Measurements from ENCODE around the gene ANGPTL8. TPM values are rescaled to one million over a fixed set of nuclear protein-coding genes. Genes with fewer than 3 reads are reported as not detected.

The ANGPTL8 gene, protein sequence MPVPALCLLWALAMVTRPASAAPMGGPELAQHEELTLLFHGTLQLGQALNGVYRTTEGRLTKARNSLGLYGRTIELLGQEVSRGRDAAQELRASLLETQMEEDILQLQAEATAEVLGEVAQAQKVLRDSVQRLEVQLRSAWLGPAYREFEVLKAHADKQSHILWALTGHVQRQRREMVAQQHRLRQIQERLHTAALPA
- not detected in 2 replicates for total RNA-seq

DNA sequence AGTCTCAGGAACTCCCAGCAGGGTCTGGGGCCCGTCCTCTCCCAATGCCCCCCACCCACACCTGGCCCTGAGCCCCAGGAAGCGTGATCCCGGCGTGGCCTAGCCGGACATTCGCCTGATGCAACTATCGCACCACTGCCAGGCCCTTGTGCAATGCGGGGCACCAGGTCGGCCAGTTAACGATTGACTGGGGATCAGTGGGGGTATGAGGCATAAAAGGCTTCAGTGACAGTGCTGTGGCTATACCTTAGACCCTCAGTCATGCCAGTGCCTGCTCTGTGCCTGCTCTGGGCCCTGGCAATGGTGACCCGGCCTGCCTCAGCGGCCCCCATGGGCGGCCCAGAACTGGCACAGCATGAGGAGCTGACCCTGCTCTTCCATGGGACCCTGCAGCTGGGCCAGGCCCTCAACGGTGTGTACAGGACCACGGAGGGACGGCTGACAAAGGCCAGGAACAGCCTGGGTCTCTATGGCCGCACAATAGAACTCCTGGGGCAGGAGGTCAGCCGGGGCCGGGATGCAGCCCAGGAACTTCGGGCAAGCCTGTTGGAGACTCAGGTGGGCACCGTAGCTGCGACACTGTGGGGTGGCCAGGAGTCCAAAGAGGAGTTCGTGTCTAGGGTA is at the start of gene ANGPTL8:
ANGPTL8 (plus strand) TSS at position 243 of the 624 bp plus-strand sequence; CDS start at position 262, 19 bp downstream.

DNA sequence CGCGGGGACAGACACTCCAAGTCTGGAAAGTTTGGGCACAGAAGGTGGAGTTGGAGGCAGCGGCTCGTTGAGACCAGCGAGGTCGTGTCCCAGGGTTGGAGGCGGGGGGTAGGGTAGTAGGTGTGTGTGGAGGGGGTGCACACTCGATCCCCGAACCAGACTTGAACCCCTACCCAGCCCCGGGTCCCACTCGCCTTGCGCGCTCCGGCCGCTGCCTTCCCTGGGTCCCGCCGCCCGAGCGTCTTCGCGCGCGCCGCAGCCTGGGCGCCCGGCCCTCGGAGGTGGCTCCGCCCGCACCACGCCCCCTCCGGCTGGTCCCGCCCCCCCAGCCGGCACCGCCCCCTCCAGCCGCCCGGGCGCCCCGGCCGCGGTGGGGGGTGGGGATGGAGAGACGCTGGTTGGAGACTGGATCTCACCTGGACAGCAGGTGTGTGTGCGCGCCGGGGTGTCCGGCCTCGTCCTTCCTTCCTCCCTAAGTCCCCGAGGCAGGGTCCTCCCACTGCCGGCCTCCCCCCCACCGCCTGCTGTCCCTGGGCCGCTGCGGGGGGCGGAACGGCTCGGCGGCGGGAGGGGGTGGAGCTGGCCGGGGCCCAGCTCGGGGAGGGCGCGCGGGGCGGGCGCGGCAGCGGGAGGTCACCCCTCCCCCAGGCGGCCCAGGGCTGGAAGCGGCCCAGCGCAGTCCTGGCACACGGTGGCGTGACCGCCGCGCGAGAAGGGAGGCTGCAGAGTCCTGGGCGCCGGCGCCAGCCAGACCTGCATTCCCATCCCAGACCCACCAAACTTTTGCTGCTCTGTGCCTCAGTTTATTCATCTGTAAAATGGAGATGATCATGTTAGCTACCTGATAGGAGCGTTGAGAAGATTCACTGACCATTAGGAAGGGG is 41.9 kb upstream of the ANGPTL8 start, which contains the start of gene KANK2:
KANK2 (minus strand) TSS at position 255 of the 884 bp plus-strand sequence. CDS start 3,034 bp downstream, outside the sequence.

DNA sequence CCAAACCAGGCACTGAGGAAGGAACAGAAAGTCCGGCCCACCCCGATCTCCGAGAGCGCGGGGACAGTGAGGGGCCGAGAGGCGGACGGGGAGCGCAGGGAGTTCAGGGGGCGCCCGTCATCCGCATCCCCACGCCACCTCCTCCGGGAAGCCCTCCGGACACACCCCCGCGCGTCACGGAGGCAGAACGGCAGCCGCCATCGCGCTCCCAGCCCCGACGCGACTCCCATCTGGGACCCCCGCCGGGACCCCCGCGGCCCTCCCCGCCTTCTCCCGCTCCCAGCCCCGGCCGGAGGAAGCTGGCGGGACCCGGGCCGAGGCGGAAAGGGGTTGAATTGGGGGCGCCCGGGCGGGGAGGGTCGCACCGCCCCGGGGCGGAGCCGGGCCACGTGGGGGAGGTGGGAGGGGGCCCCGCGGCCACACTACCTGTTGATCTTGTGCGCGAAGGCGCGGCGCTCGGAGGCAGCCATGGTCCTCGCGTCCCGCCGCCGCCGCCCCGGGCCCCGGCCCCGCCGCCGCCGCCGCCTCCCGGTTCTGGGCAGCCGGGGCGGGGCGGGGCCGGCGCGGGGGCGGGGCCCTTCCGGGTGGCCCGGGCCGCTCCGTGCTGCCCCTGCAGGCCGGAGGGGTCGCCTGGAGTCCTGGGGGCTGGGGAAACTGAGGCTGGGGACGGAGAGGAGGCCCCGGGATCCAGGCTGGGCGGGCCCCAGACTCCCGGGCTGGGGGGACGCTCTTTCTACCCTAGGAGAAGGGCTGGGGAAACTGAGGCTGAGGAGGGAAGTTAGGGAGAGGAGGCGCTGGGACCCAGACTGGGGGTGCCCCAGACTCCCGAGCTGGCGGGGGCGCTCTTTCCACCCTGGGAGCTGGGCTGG is 22.8 kb downstream of the ANGPTL8 start, which contains the start of gene DOCK6:
DOCK6 (minus strand) TSS at position 554 of the 869 bp plus-strand sequence; CDS start at position 470, 84 bp downstream.

Other genes with a start within 250 kb of the ANGPTL8 start
- 191 and 366 TPM in 2 replicates for gene LDLR, start 150.2 kb upstream of the ANGPTL8 start, total RNA-seq
- 15.9 and 111 TPM in 2 replicates for gene SPC24, start 83.8 kb upstream of the ANGPTL8 start, total RNA-seq
- gene KANK2, start 42.1 kb upstream of the ANGPTL8 start, total RNA-seq: 455 and 617 TPM in 2 replicates
- gene DOCK6, start 22.9 kb downstream of the ANGPTL8 start, total RNA-seq: 11.5 and 19.4 TPM in 2 replicates
- not detected in 2 replicates for gene TSPAN16, start 56.5 kb downstream of the ANGPTL8 start, total RNA-seq
- 15.9 and 21.8 TPM in 2 replicates for gene RAB3D, start 100.0 kb downstream of the ANGPTL8 start, total RNA-seq
- gene TMEM205, start 106.6 kb downstream of the ANGPTL8 start, total RNA-seq: 120 and 124 TPM in 2 replicates
- 4.4 and 9.8 TPM in 2 replicates for gene CCDC159, start 106.9 kb downstream of the ANGPTL8 start, total RNA-seq
- gene PLPPR2, start 115.8 kb downstream of the ANGPTL8 start, total RNA-seq: 12.4 and 23.5 TPM in 2 replicates
- gene SWSAP1, start 135.0 kb downstream of the ANGPTL8 start, total RNA-seq: 0.50 and 0.87 TPM in 2 replicates
- gene EPOR, start 144.7 kb downstream of the ANGPTL8 start, total RNA-seq: 7.6 and 9.4 TPM in 2 replicates
- 5.1 and 5.3 TPM in 2 replicates for gene RGL3, start 179.7 kb downstream of the ANGPTL8 start, total RNA-seq
- gene ODAD3, start 195.5 kb downstream of the ANGPTL8 start, total RNA-seq: 0.66 TPM in 1 of 2 replicates, not detected in the other
- 144 and 290 TPM in 2 replicates for gene PRKCSH, start 196.0 kb downstream of the ANGPTL8 start, total RNA-seq
- gene ELAVL3, start 241.4 kb downstream of the ANGPTL8 start, total RNA-seq: 0.29 and 0.33 TPM in 2 replicates

All from smooth muscle cell of trachea (primary cell).